Neural cell (in vitro differentiated cells): ENCODE data around the gene SLC25A47. TPM values are rescaled to one million over a fixed set of nuclear protein-coding genes. Genes with fewer than 3 reads are reported as not detected.

Experiments
- H2AFZ ChIP-seq: fragments of 200-600, 300-800 bp; sonication (generic), shearing (Covaris generic); 2 replicates; pipeline ENCODE4 v1.6.0; 2014; ENCODE audit warnings: low read depth, mild to moderate bottlenecking, antibody characterized with exemption, low read length, moderate library complexity
- H3F3A ChIP-seq: fragments of 200-600 bp; shearing (Covaris generic); 2 replicates; pipeline ENCODE4 v1.6.1; 2016; ENCODE audit warnings: mild to moderate bottlenecking, moderate library complexity, mixed read lengths, antibody characterized with exemption, low read length; ENCODE audit not compliant: insufficient read depth, poor library complexity, severe bottlenecking
- H3K27ac ChIP-seq: fragments of 200-600, 300-800 bp; sonication (generic), shearing (Covaris generic); 2 replicates; pipeline ENCODE4 v1.5.1; 2014; ENCODE audit warnings: mild to moderate bottlenecking, low read length, moderate library complexity
- H3K27me3 ChIP-seq: fragments of 300-800, 200-600 bp; sonication (generic), shearing (Covaris generic); 2 replicates; pipeline ENCODE4 v1.6.0; 2014; ENCODE audit warnings: mild to moderate bottlenecking, low read depth, low read length, moderate library complexity; ENCODE audit not compliant: insufficient read depth
- H3K36me3 ChIP-seq: fragments of 300-800, 200-600 bp; sonication (generic), shearing (Covaris generic); 2 replicates; pipeline ENCODE4 v1.5.1; 2014; ENCODE audit warnings: mild to moderate bottlenecking, antibody characterized with exemption, low read length, moderate library complexity; ENCODE audit not compliant: insufficient read depth
- H3K4me2 ChIP-seq: fragments of 300-800, 200-600 bp; sonication (generic), shearing (Covaris generic); 2 replicates; pipeline ENCODE4 v1.6.0; 2014; ENCODE audit warnings: mild to moderate bottlenecking, low read length
- H3K4me3 ChIP-seq: fragments of 300-800, 200-600 bp; sonication (generic), shearing (Covaris generic); 2 replicates; pipeline ENCODE4 v1.5.1; 2014; ENCODE audit warnings: mild to moderate bottlenecking, low read length, moderate library complexity
- H3K79me2 ChIP-seq: fragments of 200-600 bp; shearing (Covaris generic); replicated peaks from 2 replicates; pipeline ENCODE4 v1.6.0; 2014; ENCODE audit warnings: mild to moderate bottlenecking, low read length, moderate library complexity; ENCODE audit not compliant: insufficient read depth
- H3K9ac ChIP-seq: fragments of 300-800, 200-600 bp; sonication (generic), shearing (Covaris generic); 2 replicates; pipeline ENCODE4 v1.6.1; 2016; ENCODE audit warnings: mild to moderate bottlenecking, low read length, mixed read lengths
- H3K9me2 ChIP-seq: fragments of 200-600 bp; shearing (Covaris generic); 2 replicates; pipeline ENCODE4 v1.6.1; 2016; ENCODE audit warnings: mild to moderate bottlenecking, low read length, mixed read lengths; ENCODE audit not compliant: insufficient read depth
- H3K9me3 ChIP-seq: fragments of 200-600, 300-800 bp; sonication (generic), shearing (Covaris generic); 2 replicates; pipeline ENCODE4 v1.6.1; 2016; ENCODE audit warnings: mild to moderate bottlenecking, mixed run types, low read length, moderate library complexity, mixed read lengths
- H4K20me1 ChIP-seq: fragments of 200-600 bp; shearing (Covaris generic); 2 replicates; pipeline ENCODE4 v1.6.1; 2016; ENCODE audit warnings: mild to moderate bottlenecking, mixed run types; ENCODE audit not compliant: insufficient read depth
- EP300 ChIP-seq: fragments of 450-650 bp; conservative IDR thresholded peaks from 2 replicates; pipeline ENCODE4 v1.6.1; 2014; ENCODE audit warnings: antibody characterized with exemption, mild to moderate bottlenecking, moderate library complexity; ENCODE audit not compliant: poor library complexity, severe bottlenecking
- EZH2 ChIP-seq: fragments of 200-600, 300-800 bp; shearing (Covaris generic), sonication (generic); IDR thresholded peaks from 2 replicates; pipeline ENCODE4 v1.6.1; 2014; ENCODE audit warnings: antibody characterized with exemption, low read length, borderline replicate concordance, mild to moderate bottlenecking; ENCODE audit not compliant: insufficient read depth, poor library complexity, severe bottlenecking
- MXI1 ChIP-seq: fragments of 450-650 bp; conservative IDR thresholded peaks from 2 replicates; pipeline ENCODE4 v1.6.1; 2014; ENCODE audit warnings: antibody characterized with exemption, mild to moderate bottlenecking; ENCODE audit not compliant: poor library complexity, severe bottlenecking
- POLR2AphosphoS5 ChIP-seq: IDR thresholded peaks from 2 replicates; pipeline ENCODE4 v1.6.1; 2012
- RAD21 ChIP-seq: fragments of 450-650 bp; conservative IDR thresholded peaks from 2 replicates; pipeline ENCODE4 v1.6.1; 2014; ENCODE audit warnings: antibody characterized with exemption, mild to moderate bottlenecking, moderate library complexity
- SMC3 ChIP-seq: fragments of 450-650 bp; conservative IDR thresholded peaks from 2 replicates; pipeline ENCODE4 v1.6.1; 2014; ENCODE audit warnings: antibody characterized with exemption, mild to moderate bottlenecking, moderate library complexity; ENCODE audit not compliant: poor library complexity
- TAF1 ChIP-seq: IDR thresholded peaks from 2 replicates; pipeline ENCODE4 v1.6.1; 2012; ENCODE audit warnings: low read depth
- polyA plus RNA-seq: library from polyadenylated mRNA; depleted of rRNA; stranded (reverse); fragments of >200 nt; gene quantifications from 2 replicates; pipeline ENCODE4 v1.2.3, GENCODE V29; 2014
- TF ChIP-seq, protein P1 (sequence below): fragments of 450-650 bp; IDR thresholded peaks from 2 replicates; pipeline ENCODE4 v1.5.1; 2014; ENCODE audit warnings: antibody characterized with exemption, mild to moderate bottlenecking, moderate library complexity; ENCODE audit not compliant: poor library complexity, severe bottlenecking
- TF ChIP-seq, protein P2 (sequence below): IDR thresholded peaks from 2 replicates; pipeline ENCODE4 v1.6.1; 2012; ENCODE audit warnings: borderline replicate concordance

Gene SLC25A47
- polyA plus RNA-seq, 1 donor from 2014 or later, result not detected

DNA sequence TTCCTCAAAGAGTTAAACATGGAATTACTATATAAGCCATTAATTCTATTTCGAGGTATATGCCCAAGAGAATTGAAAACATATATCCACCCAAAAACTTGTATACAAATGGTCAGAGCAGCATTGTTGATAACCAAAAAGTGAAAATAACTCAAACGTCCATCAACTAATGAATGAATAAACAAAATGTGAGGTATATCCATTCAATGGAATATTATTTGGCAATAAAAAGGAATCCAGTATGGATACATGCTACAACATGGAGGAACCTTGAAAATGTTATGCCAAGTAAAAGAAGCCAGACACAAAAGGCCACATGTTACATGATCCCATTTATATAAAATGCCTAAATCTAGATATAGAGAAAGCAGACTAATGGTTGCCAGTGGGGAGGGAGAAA lies 36.0 kb downstream of the SLC25A47 start:
- no peaks in the 10 kb centered on the region for H3K27me3 ChIP-seq
- H3F3A ChIP-seq, result no peaks in the 10 kb centered on the region
- no peaks in the 10 kb centered on the region for H3K79me2 ChIP-seq
- H3K9me2 ChIP-seq, result no peaks in the 10 kb centered on the region
- no peak overlapping the region for H3K9ac ChIP-seq
- no peak overlapping the region for H3K4me2 ChIP-seq
- H3K4me3 ChIP-seq, result no peak overlapping the region
- H2AFZ ChIP-seq, result no peak overlapping the region
- H3K27ac ChIP-seq, result no peak overlapping the region
- TF ChIP-seq POLR2AphosphoS5, result no peak
- TF ChIP-seq, protein P1, sequence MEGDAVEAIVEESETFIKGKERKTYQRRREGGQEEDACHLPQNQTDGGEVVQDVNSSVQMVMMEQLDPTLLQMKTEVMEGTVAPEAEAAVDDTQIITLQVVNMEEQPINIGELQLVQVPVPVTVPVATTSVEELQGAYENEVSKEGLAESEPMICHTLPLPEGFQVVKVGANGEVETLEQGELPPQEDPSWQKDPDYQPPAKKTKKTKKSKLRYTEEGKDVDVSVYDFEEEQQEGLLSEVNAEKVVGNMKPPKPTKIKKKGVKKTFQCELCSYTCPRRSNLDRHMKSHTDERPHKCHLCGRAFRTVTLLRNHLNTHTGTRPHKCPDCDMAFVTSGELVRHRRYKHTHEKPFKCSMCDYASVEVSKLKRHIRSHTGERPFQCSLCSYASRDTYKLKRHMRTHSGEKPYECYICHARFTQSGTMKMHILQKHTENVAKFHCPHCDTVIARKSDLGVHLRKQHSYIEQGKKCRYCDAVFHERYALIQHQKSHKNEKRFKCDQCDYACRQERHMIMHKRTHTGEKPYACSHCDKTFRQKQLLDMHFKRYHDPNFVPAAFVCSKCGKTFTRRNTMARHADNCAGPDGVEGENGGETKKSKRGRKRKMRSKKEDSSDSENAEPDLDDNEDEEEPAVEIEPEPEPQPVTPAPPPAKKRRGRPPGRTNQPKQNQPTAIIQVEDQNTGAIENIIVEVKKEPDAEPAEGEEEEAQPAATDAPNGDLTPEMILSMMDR, result no peak
- no peak for TF ChIP-seq EZH2
- TF ChIP-seq MXI1, result no peak
- TF ChIP-seq TAF1, result no peak
- no peak for TF ChIP-seq RAD21
- no peak for TF ChIP-seq EP300
- TF ChIP-seq, protein P2, sequence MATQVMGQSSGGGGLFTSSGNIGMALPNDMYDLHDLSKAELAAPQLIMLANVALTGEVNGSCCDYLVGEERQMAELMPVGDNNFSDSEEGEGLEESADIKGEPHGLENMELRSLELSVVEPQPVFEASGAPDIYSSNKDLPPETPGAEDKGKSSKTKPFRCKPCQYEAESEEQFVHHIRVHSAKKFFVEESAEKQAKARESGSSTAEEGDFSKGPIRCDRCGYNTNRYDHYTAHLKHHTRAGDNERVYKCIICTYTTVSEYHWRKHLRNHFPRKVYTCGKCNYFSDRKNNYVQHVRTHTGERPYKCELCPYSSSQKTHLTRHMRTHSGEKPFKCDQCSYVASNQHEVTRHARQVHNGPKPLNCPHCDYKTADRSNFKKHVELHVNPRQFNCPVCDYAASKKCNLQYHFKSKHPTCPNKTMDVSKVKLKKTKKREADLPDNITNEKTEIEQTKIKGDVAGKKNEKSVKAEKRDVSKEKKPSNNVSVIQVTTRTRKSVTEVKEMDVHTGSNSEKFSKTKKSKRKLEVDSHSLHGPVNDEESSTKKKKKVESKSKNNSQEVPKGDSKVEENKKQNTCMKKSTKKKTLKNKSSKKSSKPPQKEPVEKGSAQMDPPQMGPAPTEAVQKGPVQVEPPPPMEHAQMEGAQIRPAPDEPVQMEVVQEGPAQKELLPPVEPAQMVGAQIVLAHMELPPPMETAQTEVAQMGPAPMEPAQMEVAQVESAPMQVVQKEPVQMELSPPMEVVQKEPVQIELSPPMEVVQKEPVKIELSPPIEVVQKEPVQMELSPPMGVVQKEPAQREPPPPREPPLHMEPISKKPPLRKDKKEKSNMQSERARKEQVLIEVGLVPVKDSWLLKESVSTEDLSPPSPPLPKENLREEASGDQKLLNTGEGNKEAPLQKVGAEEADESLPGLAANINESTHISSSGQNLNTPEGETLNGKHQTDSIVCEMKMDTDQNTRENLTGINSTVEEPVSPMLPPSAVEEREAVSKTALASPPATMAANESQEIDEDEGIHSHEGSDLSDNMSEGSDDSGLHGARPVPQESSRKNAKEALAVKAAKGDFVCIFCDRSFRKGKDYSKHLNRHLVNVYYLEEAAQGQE, result no peak
- TF ChIP-seq SMC3, result no peak
- no peaks in the 10 kb centered on the region for H3K9me3 ChIP-seq
- no peaks in the 10 kb centered on the region for H4K20me1 ChIP-seq
- H3K36me3 ChIP-seq, result peaks cover 16% of the 10 kb centered on the region

DNA sequence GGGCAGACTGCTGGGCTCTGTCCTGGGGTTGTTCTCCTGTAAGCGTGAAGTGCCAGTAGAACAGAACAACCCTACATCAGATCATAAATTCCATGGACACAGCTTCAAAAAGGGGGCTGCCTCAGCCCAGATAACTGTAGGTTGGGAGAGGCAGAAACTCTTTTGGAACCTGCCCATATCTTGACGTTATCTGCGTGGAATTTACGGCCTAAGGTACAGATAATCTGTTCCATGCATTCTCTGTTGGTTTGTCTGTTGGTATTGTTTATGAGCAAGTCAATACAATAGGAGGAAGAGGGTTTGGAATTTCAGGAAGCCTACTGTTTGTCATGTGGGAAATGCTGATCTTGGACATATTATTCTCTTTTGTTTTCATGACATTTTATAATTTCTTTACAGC lies 36.7 kb downstream of the SLC25A47 start:
- H3K9me3 ChIP-seq, result no peaks in the 10 kb centered on the region
- no peaks in the 10 kb centered on the region for H3K27me3 ChIP-seq
- H3K9me2 ChIP-seq, result no peaks in the 10 kb centered on the region
- H2AFZ ChIP-seq, result no peak overlapping the region
- TF ChIP-seq RAD21, result no peak
- no peaks in the 10 kb centered on the region for H3F3A ChIP-seq
- no peak overlapping the region for H3K9ac ChIP-seq
- no peak overlapping the region for H3K27ac ChIP-seq
- H3K4me3 ChIP-seq, result no peak overlapping the region
- no peak overlapping the region for H3K4me2 ChIP-seq
- peaks cover 16% of the 10 kb centered on the region for H3K36me3 ChIP-seq
- no peaks in the 10 kb centered on the region for H3K79me2 ChIP-seq
- H4K20me1 ChIP-seq, result no peaks in the 10 kb centered on the region

DNA sequence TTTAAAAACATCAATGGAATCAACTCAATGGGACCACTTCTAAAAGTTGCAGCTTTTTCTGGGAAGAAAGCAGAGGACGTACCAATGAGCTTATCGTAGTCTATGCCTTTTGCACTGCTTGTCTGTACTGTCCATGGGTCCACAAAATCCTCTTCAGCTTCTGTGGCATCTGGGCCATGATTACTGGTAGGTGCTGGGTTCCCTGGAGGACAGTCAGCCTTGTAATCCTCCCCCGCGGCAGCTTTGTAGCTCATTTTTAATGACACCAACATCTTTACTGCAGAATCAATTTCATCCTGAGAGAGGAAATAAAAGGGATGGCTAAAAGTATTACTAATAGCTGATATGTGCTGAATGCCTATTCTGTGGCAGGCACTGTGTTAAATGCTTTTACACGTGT lies 38.5 kb downstream of the SLC25A47 start:
- no peaks in the 10 kb centered on the region for H3K79me2 ChIP-seq
- no peak overlapping the region for H2AFZ ChIP-seq
- H3K36me3 ChIP-seq, result peaks cover 16% of the 10 kb centered on the region
- no peaks in the 10 kb centered on the region for H3K9me3 ChIP-seq
- H3K4me3 ChIP-seq, result no peak overlapping the region
- no peak for TF ChIP-seq TAF1
- TF ChIP-seq, protein P2, result no peak
- TF ChIP-seq, protein P1, result no peak
- TF ChIP-seq SMC3, result no peak
- no peak for TF ChIP-seq EP300
- no peak overlapping the region for H3K4me2 ChIP-seq
- no peaks in the 10 kb centered on the region for H3K27me3 ChIP-seq
- H4K20me1 ChIP-seq, result no peaks in the 10 kb centered on the region
- H3K9me2 ChIP-seq, result no peaks in the 10 kb centered on the region
- no peak overlapping the region for H3K9ac ChIP-seq
- H3F3A ChIP-seq, result no peaks in the 10 kb centered on the region
- H3K27ac ChIP-seq, result no peak overlapping the region
